H1 (cell line): Measurements from ENCODE around the gene FBXO11.

ENCODE experiments used
- CTCF ChIP-seq, 3 experiments: IDR thresholded peaks; 1 replicate in 2 of 3; 2 replicates in 1 of 3; pipeline versions ENCODE4 v1.5.1 to v1.6.1; 2011; ENCODE audit warnings: low read length in 3 of 3, mild to moderate bottlenecking in 3 of 3, inconsistent platforms in 2 of 3, low read depth in 1 of 3, moderate library complexity in 1 of 3; ENCODE audit not compliant: insufficient read depth in 1 of 3; ENCODE audit errors: control extremely low read depth in 1 of 3
- RNF2 ChIP-seq: fragments of 200-900, 300-1000 bp; sonication (generic); IDR thresholded peaks from 2 replicates; pipeline ENCODE4 v1.7.1; 2016; ENCODE audit warnings: borderline replicate concordance, low read depth, mild to moderate bottlenecking, antibody characterized with exemption, low read length; ENCODE audit not compliant: poor library complexity, severe bottlenecking; ENCODE audit errors: missing control alignments
- YY1 ChIP-seq: IDR thresholded peaks from 2 replicates; pipeline ENCODE4 v1.6.1; 2011; ENCODE audit warnings: low read depth, mild to moderate bottlenecking, low read length
- ZNF274 ChIP-seq: IDR thresholded peaks from 2 replicates; pipeline ENCODE4 v1.7.0; 2012; ENCODE audit warnings: low read length, borderline replicate concordance; ENCODE audit errors: extremely low read depth
- TF ChIP-seq, protein P1 (sequence below): IDR thresholded peaks from 2 replicates; pipeline ENCODE4 v1.6.1; 2011; ENCODE audit warnings: low read depth, mild to moderate bottlenecking, low read length; ENCODE audit not compliant: insufficient read depth

DNA sequence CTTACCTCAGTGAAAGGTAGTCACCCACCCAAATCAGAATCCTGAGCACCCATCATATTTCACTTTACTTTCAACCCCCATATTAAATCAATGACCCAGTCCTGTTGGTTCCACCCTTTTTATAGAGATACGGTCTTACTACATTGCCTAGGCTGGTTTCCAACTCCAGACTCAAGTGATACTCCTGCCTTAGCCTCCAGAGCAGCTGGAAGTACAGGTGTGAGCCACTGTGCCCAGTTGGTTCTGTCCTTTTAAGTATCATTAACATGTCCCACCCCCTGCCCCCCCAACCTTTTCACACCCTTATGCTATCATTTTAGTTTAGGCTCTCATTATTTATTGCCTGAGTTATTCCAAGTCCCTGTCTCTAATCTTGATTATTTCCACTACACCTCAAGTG is 94.6 kb downstream of the FBXO11 start:
- TF ChIP-seq CTCF (IDR thresholded peaks at IDR 0.05; ENCODE audit: control extremely low read depth in 1 of 3, insufficient read depth in 1 of 3, low read depth in 1 of 3, low read length in 3 of 3) = no peak
- TF ChIP-seq RNF2 = no peak
- no peak for TF ChIP-seq ZNF274
- TF ChIP-seq, protein P1, sequence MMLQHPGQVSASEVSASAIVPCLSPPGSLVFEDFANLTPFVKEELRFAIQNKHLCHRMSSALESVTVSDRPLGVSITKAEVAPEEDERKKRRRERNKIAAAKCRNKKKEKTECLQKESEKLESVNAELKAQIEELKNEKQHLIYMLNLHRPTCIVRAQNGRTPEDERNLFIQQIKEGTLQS = no peak
- no peak for TF ChIP-seq YY1
